DMS153 treated with DMSO at 0.1 percent for 48 hours (cell line): Measurements from ENCODE around the gene CENPV.
"Not testable (repeated sequence)": the region's sequence is repeated elsewhere in the genome, so short reads cannot be mapped to it uniquely, and the experiment has no call there.

Source experiments
- DNase-seq: peaks from one replicate; lab custom pipeline; 2025; ENCODE audit not compliant: unreplicated experiment; lab: John Stamatoyannopoulos, UW

The CENPV gene

GRCh38 chr17:16314859-16315258 is 38.4 kb downstream of the CENPV start:
- DNase-seq, result no peak

GRCh38 chr17:16314189-16314588 is 39.1 kb downstream of the CENPV start:
- DNase-seq, result no peak

- DNase-seq, result no peak
These were observed 39.9 kb downstream of the CENPV start for GRCh38 chr17:16313139-16314090.

GRCh38 chr17:16312061-16312460 is 41.2 kb downstream of the CENPV start:
- DNase-seq, result not testable (repeated sequence)

- DNase-seq, result no peak
These were observed 47.1 kb downstream of the CENPV start for GRCh38 chr17:16306211-16306610.

GRCh38 chr17:16304830-16305229 is 48.4 kb downstream of the CENPV start:
- DNase-seq, result no peak

- no peak for DNase-seq
These were observed 50.4 kb downstream of the CENPV start for GRCh38 chr17:16302856-16303255.

- DNase-seq, result no peak
These were observed 51.1 kb downstream of the CENPV start for GRCh38 chr17:16301963-16302855.

- no peak for DNase-seq
These were observed 52.7 kb downstream of the CENPV start for GRCh38 chr17:16300554-16300953.

GRCh38 chr17:16298140-16298662 is 55.1 kb downstream of the CENPV start:
- no peak for DNase-seq

GRCh38 chr17:16297367-16298139 is 55.7 kb downstream of the CENPV start:
- no peak for DNase-seq

GRCh38 chr17:16296072-16296471 is 57.2 kb downstream of the CENPV start:
- DNase-seq, result not testable (repeated sequence)

GRCh38 chr17:16294560-16294959 is 58.7 kb downstream of the CENPV start:
- DNase-seq, result no peak

GRCh38 chr17:16293931-16294330 is 59.3 kb downstream of the CENPV start:
- no peak for DNase-seq
